ENCODE data around the gene NFATC1. TPM values are rescaled to one million over a fixed set of nuclear protein-coding genes. Genes with fewer than 3 reads are reported as not detected.

Gene NFATC1
- polyA plus RNA-seq, 1 of the 3 experiments (the other 2 are of a cell fraction), result 0.02 TPM

DNA sequence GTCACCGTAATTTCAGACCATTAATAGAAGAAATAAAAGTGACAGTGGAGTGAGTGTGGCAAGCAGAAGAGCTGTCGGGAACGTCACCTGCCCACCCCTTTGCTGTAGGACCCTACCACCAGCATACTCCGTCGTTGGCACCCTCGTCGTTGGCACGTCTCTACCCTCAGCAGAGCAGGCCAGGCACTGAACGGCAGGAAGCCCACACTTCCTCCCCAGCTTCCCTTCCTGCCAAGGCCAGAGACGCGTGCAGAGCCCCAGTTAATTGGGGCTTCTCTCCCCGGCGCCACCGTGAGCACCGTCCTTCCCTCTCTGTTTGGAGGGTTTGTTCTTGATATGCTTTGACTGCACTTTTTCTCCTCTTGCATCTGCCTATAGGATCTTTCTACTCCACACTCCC lies 27.0 kb upstream of the NFATC1 start:
- TF ChIP-seq CTCF (IDR thresholded peaks at IDR 0.05), result no peak
- TF ChIP-seq, protein P1, sequence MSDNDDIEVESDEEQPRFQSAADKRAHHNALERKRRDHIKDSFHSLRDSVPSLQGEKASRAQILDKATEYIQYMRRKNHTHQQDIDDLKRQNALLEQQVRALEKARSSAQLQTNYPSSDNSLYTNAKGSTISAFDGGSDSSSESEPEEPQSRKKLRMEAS (IDR thresholded peaks at IDR 0.05; ENCODE audit: low read depth), result no peak
- no peak for TF ChIP-seq FOXJ3 (CRISPR knock-in tag; IDR thresholded peaks at IDR 0.05)
- ChIA-PET CTCF (interaction anchor here (0.8 to 1.9 kb wide), 2 partner anchors 10 to 12 kb away, joined by 3 to 12 read pairs; no protein-coding TSS in a partner anchor), POLR2A (no interaction called here)
- Histone ChIP-seq H3K4me1 (ENCODE audit: control insufficient read depth in 1 of 2, insufficient read depth in 2 of 2, low read depth in 1 of 2, low read length in 1 of 2) (peaks cover 0 to 23% of the 10 kb centered on the region in 2 experiments; a peak in 1 of 4 replicates), H3K4me2 (no peak overlapping the region), H3K36me3 (replicated peaks in 1 of 2; ENCODE audit: control insufficient read depth in 1 of 2, insufficient read depth in 2 of 2, low read length in 1 of 2) (peaks cover 0 to under 1% of the 10 kb centered on the region in 2 experiments), H3F3A (replicated peaks; ENCODE audit: insufficient read depth) (no peaks in the 10 kb centered on the region), H2AFZ (ENCODE audit: low read depth) (no peak overlapping the region), H3K79me2 (ENCODE audit: insufficient read depth) (no peaks in the 10 kb centered on the region), H3K27ac (ENCODE audit: low read depth in 2 of 2, low read length in 1 of 2) (no peak overlapping the region), H4K20me1 (ENCODE audit: insufficient read depth) (no peaks in the 10 kb centered on the region), H3K9me2 (no peaks in the 10 kb centered on the region), H3K9ac (no peak overlapping the region), H3K27me3 (ENCODE audit: insufficient read depth) (no peaks in the 10 kb centered on the region), H3K4me3 (ENCODE audit: low read depth in 2 of 2, low read length in 1 of 2) (no peak overlapping the region), H3K9me3 (no peaks in the 10 kb centered on the region)
- WGBS (ENCODE audit: low lambda C conversion rate), result 95% methylated on average over 15 of the region's 15 CpGs
- no peak for DNase-seq

- Histone ChIP-seq H3K36me3 (replicated peaks in 1 of 2; ENCODE audit: control insufficient read depth in 1 of 2, insufficient read depth in 2 of 2, low read length in 1 of 2) (peaks cover 0 to 3% of the 10 kb centered on the region in 2 experiments), H3K4me2 (no peak overlapping the region), H3K4me1 (ENCODE audit: control insufficient read depth in 1 of 2, insufficient read depth in 2 of 2, low read depth in 1 of 2, low read length in 1 of 2) (peaks cover 0 to 10% of the 10 kb centered on the region in 2 experiments; a peak in 1 of 4 replicates), H3F3A (replicated peaks; ENCODE audit: insufficient read depth) (no peaks in the 10 kb centered on the region), H3K9me2 (no peaks in the 10 kb centered on the region), H3K79me2 (ENCODE audit: insufficient read depth) (no peaks in the 10 kb centered on the region), H3K27me3 (ENCODE audit: insufficient read depth) (no peaks in the 10 kb centered on the region), H3K4me3 (ENCODE audit: low read depth in 2 of 2, low read length in 1 of 2) (no peak overlapping the region), H3K27ac (ENCODE audit: low read depth in 2 of 2, low read length in 1 of 2) (no peak overlapping the region), H3K9ac (no peak overlapping the region), H4K20me1 (ENCODE audit: insufficient read depth) (no peaks in the 10 kb centered on the region), H3K9me3 (no peaks in the 10 kb centered on the region), H2AFZ (ENCODE audit: low read depth) (no peak overlapping the region)
- CTCF ChIA-PET, result interaction anchor here (1.1 kb wide), 1 partner anchor 9 kb away, joined by 4 read pairs; no protein-coding TSS in a partner anchor
- TF ChIP-seq TCF12 (IDR thresholded peaks at IDR 0.05), result no peak
- TF ChIP-seq CTCF (IDR thresholded peaks at IDR 0.05), result no peak
- TF ChIP-seq RFX5 (IDR thresholded peaks at IDR 0.05; ENCODE audit: low read length), result no peak
- TF ChIP-seq, protein P2, sequence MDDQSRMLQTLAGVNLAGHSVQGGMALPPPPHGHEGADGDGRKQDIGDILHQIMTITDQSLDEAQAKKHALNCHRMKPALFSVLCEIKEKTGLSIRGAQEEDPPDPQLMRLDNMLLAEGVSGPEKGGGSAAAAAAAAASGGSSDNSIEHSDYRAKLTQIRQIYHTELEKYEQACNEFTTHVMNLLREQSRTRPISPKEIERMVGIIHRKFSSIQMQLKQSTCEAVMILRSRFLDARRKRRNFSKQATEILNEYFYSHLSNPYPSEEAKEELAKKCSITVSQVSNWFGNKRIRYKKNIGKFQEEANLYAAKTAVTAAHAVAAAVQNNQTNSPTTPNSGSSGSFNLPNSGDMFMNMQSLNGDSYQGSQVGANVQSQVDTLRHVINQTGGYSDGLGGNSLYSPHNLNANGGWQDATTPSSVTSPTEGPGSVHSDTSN (IDR thresholded peaks at IDR 0.05), result no peak
- TF ChIP-seq, protein P3, sequence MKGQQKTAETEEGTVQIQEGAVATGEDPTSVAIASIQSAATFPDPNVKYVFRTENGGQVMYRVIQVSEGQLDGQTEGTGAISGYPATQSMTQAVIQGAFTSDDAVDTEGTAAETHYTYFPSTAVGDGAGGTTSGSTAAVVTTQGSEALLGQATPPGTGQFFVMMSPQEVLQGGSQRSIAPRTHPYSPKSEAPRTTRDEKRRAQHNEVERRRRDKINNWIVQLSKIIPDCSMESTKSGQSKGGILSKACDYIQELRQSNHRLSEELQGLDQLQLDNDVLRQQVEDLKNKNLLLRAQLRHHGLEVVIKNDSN (IDR thresholded peaks at IDR 0.05; ENCODE audit: borderline replicate concordance, low read depth), result no peak
- no peak for TF ChIP-seq GABPA (IDR thresholded peaks at IDR 0.05; ENCODE audit: low read depth)
- TF ChIP-seq MEF2A (IDR thresholded peaks at IDR 0.05; ENCODE audit: borderline replicate concordance, low read depth), result no peak
- no peak for TF ChIP-seq SMC3 (IDR thresholded peaks at IDR 0.05; ENCODE audit: low read depth, low read length)
- TF ChIP-seq ELF1 (IDR thresholded peaks at IDR 0.05), result no peak
- TF ChIP-seq JUND (IDR thresholded peaks at IDR 0.05), result no peak
- no peak for TF ChIP-seq GATA2 (CRISPR knock-in tag; IDR thresholded peaks at IDR 0.05)
- TF ChIP-seq FOXM1 (IDR thresholded peaks at IDR 0.05; ENCODE audit: low read depth), result no peak
- DNase-seq, result no peak
- WGBS (ENCODE audit: low lambda C conversion rate), result 95% methylated on average over 14 of the region's 14 CpGs
- POLR2A ChIA-PET, result no interaction called here
Observed at GRCh38 chr18:79371561-79372121, 24.1 kb upstream of the NFATC1 start.
